ENCODE measurements around the gene HMGN5.

HMGN5 gene, protein sequence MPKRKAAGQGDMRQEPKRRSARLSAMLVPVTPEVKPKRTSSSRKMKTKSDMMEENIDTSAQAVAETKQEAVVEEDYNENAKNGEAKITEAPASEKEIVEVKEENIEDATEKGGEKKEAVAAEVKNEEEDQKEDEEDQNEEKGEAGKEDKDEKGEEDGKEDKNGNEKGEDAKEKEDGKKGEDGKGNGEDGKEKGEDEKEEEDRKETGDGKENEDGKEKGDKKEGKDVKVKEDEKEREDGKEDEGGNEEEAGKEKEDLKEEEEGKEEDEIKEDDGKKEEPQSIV

DNA sequence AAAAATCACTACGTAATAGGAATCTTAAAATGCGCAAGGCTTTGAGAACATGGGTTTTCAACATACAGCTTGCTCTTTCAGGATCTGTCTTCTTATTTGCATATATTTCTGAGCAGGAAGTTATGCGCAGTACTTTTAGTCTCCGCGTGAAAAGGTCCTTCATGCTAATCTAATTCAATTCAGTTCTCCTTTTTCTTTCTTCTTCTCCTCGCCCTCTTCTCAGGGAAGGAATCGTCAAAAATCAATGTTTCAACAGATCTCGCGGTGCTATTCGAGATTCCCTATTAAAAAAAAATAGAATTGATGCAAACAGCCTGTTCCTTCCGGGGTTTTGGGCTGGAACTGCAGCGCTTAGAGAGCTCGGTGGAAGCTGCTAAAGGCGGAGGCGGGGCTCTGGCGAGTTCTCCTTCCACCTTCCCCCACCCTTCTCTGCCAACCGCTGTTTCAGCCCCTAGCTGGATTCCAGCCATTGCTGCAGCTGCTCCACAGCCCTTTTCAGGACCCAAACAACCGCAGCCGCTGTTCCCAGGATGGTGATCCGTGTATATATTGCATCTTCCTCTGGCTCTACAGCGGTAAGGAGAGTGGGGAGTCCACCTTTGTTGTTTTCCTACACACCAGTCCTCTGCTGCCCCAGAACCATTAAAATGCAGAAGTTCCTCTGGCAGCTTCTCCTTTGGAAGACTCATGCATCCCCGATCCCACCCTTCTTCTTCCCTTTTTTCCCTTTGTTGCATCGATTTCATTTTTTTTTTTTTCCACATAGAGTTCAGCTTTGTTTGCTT is at the start of gene HMGN5, which contains the start of gene SH3BGRL:
HMGN5 (minus strand) TSS at position 243 of the 785 bp plus-strand sequence. CDS start 80,364 bp downstream, outside the sequence.
SH3BGRL (plus strand) TSS at position 432 of the 785 bp plus-strand sequence; CDS start at position 531, 99 bp downstream.
- DNase-seq: peak; percentile 78

DNA sequence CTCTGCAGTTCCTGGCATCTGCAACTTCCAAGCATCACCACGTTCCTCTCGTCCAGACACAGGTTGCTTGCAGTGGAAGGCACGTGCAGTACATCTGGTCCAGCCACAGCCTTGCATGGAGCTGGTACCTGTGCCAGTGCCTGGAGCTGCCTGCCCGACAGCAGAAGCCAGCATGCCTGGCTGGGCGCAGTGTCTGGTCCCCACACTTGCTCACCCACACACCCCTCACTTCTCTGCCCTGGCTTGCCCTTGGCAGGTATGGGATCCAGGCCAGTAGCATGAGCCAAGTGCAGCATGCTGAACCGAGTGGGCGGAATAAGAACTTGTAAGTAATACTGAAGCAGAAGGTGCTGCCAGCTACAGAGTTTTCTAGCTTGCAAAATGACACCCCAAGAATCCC is 40.0 kb upstream of the HMGN5 start:
- no peak for DNase-seq

GRCh38 chrX:81240701-81241331 is 39.1 kb upstream of the HMGN5 start:
- no peak for DNase-seq

DNA sequence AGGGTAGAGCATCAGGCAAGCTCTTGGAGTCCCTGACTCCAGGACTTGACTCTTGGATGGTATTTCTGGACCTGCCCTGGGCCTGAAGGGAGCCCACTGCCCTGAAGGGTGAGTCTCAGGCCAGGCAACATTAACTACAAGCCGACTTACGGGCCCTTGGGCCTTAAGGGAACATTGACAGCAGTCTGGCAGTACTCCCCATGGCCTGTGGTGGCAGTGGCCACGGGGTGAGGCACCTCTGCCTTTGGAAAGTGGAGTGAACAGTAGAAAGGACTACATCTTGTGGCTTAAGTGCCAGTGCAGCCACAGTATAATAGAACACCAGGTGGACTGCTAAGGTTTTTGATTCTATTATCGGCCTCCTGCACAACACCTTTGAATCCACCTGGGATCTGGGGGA is 36.5 kb upstream of the HMGN5 start:
- no peak for DNase-seq

DNA sequence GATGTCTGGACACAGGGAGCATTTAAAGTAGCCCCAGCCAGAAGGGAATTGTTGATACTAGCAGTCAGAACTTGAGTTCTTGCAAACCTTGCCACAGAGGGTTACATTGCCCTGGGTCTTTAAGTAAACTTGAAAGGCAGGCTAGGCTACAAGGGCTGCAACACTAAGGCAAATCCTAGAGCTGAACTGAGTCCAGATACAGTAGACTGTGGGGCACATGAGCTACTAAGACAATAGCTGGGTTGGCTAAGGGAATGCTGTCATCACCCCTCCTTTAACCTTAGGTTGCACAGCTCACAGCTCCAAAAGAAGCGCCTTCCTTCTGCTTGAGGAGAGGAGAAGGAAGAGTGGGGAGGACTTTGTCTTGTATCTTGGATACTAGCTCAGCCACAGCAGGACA is 35.8 kb upstream of the HMGN5 start:
- DNase-seq: no peak

- DNase-seq: no peak
Measured at GRCh38 chrX:81232218-81232617, 30.5 kb upstream of the HMGN5 start.

- DNase-seq: no peak
Measured at GRCh38 chrX:81231476-81231875, 29.8 kb upstream of the HMGN5 start.

DNA sequence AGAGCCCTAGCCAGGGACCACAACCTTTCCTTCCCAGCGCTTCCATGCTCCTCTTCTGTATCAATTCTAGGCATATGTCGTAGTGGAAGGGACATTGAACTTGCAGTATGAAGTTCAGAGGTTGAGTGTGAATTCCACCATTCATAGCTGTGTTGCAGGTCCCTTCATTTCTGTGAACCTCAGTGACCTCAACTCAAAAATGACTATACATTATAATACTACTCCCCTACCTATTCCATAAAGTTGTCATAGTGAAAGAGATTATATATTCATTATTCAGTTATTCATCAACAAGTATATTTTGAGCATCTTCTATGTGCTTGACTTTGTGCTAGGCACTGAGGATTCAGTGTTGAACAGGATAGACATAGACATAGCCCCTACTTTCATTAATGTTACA is 28.2 kb upstream of the HMGN5 start:
- DNase-seq: no peak

DNA sequence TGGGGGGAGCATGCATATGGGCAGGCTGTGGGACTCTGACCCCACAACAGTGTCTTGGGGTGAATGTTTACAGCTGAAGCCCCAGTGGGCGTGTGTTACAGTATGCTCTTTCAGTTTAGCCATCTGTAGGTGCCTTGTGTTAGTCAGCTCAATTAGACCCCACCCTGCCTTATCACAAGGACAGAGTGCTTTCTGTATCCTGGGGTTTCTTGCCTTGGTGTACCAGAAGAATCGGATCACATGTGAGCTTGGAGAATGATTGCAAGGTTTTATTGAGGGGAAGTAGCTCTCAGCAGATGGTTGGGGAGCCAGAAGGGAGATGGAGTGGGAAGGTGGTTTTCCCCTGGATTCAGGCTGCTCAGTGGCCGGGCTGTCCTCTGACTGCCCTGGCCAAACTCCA is 27.5 kb upstream of the HMGN5 start:
- no peak for DNase-seq

DNA sequence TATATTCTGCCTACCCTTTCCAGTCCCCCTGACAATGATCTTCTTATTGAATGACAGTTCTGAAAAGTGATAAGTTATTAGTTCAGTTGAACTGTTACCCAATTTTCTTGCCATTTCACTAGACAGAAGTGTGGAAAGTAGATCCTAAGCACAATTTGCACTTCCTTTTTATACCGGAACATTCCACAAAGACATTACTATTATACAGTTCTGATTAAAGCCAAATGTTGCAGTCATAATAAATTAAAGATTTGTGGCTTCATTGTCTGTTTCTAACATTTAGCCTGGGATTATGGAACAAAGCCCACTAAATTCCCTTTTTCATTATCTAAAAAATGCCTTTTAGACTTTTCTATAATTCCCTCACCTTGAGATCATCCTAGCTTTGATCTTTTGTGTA is 14.0 kb upstream of the HMGN5 start:
- no peak for DNase-seq

- DNase-seq: no peak
Measured at GRCh38 chrX:81208916-81209315, 7.2 kb upstream of the HMGN5 start.

- no peak for DNase-seq
Measured at GRCh38 chrX:81206476-81206875, 4.8 kb upstream of the HMGN5 start.

- DNase-seq: no peak
Measured at GRCh38 chrX:81205551-81205950, 3.8 kb upstream of the HMGN5 start.

DNA sequence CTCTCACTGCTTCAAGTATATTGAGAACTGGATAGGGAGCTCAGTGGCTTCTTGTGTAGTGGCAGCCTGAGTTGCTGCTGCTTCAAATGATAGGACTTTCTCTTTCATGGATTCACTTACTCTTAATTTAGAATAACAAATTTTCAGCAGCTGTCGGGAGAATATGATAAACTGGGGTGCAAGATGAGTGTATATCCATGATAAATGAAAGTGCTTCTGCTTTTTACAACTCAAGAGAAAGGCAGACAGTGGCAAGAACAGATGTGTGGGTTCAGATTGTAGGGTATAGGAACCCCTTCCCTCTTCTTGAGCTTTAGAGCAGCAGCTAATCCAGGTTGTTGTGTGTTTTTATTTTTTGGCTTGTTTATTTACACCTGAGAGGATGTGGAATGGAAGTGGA is 1.2 kb upstream of the HMGN5 start:
- no peak for DNase-seq

DNA sequence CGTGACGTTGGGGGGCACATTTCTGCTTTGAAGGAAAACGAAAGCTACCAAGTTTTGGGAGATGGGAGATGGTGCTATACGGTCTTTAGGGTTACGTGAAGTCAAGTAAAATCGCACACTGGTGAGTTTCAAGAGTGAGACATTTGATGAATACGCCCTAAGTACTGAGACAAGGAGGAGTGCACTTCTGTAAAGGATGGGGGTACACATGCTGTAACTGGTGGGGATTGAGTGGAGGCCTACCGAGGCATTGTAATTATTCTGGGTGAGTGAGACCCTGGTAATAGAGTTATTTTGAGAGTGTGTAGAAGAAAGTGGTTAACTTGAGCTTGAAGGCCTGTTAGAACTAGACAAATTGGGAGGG is 725 bp upstream of the HMGN5 start:
- DNase-seq: peak; percentile 1

GRCh38 chrX:81201071-81201470 is 642 bp downstream of the HMGN5 start:
- DNase-seq: no peak

- DNase-seq: peak; percentile 71
Measured at GRCh38 chrX:81195712-81196111, 6.0 kb downstream of the HMGN5 start.

DNA sequence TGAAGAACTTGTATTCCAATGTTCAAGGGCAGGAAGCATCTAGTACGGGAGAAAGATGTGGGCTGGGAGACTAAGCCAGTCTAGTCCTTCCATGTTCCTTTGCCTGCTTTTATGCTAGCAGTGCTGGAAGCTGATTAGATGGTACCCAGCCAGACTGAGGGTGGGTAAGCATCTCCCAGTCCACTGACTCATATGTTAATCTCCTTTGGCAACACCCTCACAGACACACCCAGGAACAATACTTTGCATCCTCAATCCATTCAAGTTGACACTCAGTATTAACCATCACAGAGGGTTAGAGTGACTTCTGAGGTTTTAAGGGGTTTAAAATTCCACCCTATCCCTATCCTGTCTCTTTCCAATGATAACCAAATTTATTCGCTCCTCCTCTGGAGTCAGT is 6.5 kb downstream of the HMGN5 start:
- DNase-seq: no peak

- DNase-seq: peak; percentile 22
Measured at GRCh38 chrX:81174286-81174685, 27.4 kb downstream of the HMGN5 start.

DNA sequence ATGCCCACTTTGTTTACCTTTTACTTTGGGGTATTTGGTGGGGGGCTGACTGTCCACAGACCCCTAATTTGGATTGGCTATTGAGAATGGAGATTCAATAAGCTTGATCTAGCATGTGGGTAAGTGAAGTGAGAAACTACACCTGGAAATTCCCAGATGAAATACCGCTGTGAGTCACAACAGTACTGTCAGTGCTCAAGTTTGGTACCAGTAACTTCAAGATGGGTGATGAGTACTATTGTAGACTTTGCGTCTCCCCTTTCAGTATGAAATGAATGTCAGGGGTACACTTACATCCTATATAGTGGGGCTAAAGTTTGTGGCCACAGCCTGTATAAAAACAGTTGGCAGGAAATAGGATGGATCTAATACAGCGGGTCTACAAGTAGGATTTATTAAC is 33.3 kb downstream of the HMGN5 start:
- DNase-seq: no peak

GRCh38 chrX:81121513-81122363 is 80.0 kb downstream of the HMGN5 start:
- DNase-seq: peak; percentile 91

- DNase-seq: peak; percentile 38
Measured at GRCh38 chrX:81120936-81121371, 80.8 kb downstream of the HMGN5 start.

Measured in CD4-positive, alpha-beta T cell treated with Interleukin-17A for 1 hour (primary cell).